Dermis lymphatic vessel endothelial cell (primary cell): ENCODE data around the gene ARV1. TPM values are rescaled to one million over a fixed set of nuclear protein-coding genes. Genes with fewer than 3 reads are reported as not detected.

Experiments
- total RNA-seq: library from RNA; depleted of rRNA; stranded (reverse); fragments of >200 nt; gene quantifications from 2 replicates; pipeline ENCODE4 v1.2.1, GENCODE V29; 2014

ARV1 gene
- 10.4 and 10.6 TPM in 2 replicates for total RNA-seq

DNA sequence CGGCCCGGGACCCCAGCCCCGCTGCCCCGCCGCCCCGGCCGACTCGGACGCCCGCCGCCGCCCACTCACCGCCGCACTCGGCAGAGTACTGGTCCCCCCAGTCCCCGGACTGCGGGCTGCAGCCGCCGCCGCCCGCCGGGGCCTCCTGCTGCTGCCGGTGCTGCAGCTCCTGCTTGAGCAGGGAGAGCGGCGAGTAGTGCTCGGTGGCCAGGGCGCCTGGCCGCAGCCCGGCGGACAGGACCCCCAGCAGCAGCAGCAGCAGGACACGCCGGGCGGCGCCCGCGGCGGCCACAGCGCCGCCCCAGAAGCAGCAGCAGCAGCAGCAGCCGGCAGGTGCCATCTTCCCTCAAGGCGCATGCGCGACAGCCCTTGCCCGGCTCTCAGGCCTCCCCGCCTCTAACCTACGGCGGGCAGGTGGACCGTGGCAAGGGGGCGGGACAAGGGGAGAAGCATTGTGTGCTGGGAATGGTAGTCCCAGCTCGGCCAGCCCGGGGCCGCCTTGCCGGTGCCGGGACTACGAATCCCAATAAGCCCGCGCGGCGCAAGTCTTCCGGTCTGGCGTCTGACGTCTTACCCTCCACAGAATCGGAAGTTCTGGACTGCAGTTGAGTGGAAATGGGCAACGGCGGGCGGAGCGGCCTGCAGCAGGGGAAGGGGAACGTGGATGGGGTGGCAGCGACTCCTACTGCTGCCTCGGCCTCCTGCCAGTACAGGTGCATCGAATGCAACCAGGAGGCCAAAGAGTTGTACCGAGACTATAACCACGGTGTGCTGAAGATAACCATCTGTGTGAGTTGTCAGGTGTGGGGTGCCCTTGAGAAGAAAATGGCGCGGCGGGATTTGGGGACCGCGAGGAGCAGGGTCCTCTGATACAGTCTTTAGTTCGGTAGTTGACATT, at the start of gene ARV1, which contains the start of gene TTC13:
TSS of gene ARV1 (plus strand) at position 604 of the 898 bp plus-strand sequence. CDS start at position 616, 12 bp downstream.
TSS of gene TTC13 (minus strand) at position 371 of the 898 bp plus-strand sequence. CDS start at position 340, 31 bp downstream.

DNA sequence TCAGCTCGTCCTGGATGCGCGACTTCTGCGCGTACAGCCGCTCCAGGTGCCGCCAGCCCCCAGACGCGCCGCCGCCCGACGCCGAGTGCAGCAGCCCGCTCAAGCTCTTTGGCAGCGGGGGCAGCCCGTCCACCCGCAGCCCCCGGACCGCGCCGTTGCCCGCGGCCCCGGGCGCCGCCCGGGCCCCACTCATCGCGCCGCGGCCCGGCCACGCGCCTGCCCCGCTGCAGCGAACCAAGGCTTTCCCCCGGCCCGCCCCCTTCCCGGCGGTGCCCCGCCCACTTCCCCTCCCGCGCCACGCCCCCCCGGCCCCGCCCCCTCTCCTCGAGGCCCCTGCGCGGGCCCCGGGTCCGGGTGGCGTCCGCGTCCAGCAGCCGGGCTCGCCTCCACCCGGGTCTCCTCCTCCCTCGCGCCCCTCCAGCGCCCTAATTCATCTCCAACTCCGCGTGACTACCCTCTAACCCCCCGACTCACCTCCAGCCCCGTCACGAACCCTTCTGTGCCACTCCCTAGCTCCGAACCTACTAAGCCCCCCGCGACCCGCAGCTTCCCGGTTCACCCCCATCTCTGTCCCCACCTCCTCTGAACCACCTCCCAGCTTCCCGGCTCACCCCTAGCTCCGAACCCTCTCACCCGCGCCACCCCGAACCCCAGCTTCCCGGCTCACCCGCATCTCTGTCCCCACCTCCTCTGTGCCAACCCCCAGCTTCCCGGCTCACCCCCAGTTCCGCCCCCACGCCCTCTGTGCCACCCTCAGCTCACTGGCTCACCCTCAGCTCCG, 61.3 kb downstream of the ARV1 start, which contains the start of gene FAM89A:
TSS of gene FAM89A (minus strand) at position 236 of the 781 bp plus-strand sequence. CDS start at position 193, 43 bp downstream.

Other genes starting within 250 kb of the ARV1 start
- gene CAPN9, start 231.7 kb upstream of the ARV1 start, total RNA-seq, result under 0.01 TPM in 1 of 2 replicates, not detected in the other
- gene C1orf198, start 110.6 kb upstream of the ARV1 start, total RNA-seq, result 15.2 and 19.2 TPM in 2 replicates
- gene TTC13, start 233 bp upstream of the ARV1 start, total RNA-seq, result 6.2 and 6.3 TPM in 2 replicates
- gene FAM89A, start 61.2 kb downstream of the ARV1 start, total RNA-seq, result 26.5 and 28.9 TPM in 2 replicates
- gene TRIM67, start 183.0 kb downstream of the ARV1 start, total RNA-seq, result not detected in 2 replicates